Liver (tissue), 9 donors: ENCODE results near the gene MRPL42. TPM values are rescaled to one million over a fixed set of nuclear protein-coding genes. Genes with fewer than 3 reads are reported as not detected.

Source experiments
- DNase-seq: peaks from one replicate; pipeline ENCODE4 v3.0.0-alpha.2; 2017; ENCODE audit warnings: low spot score
- H3K27ac ChIP-seq, 2 donors: one replicate each; pipeline ENCODE4 v1.7.0; 2013; ENCODE audit warnings: inconsistent platforms in 2 of 2, low read length in 2 of 2, control low read depth in 1 of 2, low read depth in 1 of 2, mild to moderate bottlenecking in 1 of 2
- H3K27me3 ChIP-seq, 4 donors: one replicate each; pipeline versions ENCODE4 v1.6.1 to v1.7.0; 2013; ENCODE audit warnings: low read length in 3 of 4, inconsistent platforms in 1 of 4, mild to moderate bottlenecking in 1 of 4, moderate library complexity in 1 of 4; ENCODE audit not compliant: control insufficient read depth in 4 of 4, insufficient read depth in 4 of 4
- H3K36me3 ChIP-seq, 4 donors: one replicate each; pipeline versions ENCODE4 v1.6.1 to v1.7.0; 2013; ENCODE audit warnings: low read length in 3 of 4, mild to moderate bottlenecking in 3 of 4, low read depth in 1 of 4, moderate library complexity in 1 of 4; ENCODE audit not compliant: control insufficient read depth in 4 of 4, insufficient read depth in 3 of 4
- H3K4me1 ChIP-seq, 4 donors: one replicate each; pipeline versions ENCODE4 v1.6.1 to v1.7.0; 2013; ENCODE audit warnings: low read length in 3 of 4, mild to moderate bottlenecking in 3 of 4, moderate library complexity in 1 of 4; ENCODE audit not compliant: control insufficient read depth in 4 of 4, insufficient read depth in 4 of 4
- H3K4me3 ChIP-seq, 3 donors: one replicate each; pipeline versions ENCODE4 v1.6.1 to v1.7.0; 2013; ENCODE audit warnings: low read length in 3 of 3, control low read depth in 1 of 3, low read depth in 1 of 3, mild to moderate bottlenecking in 1 of 3
- H3K9ac ChIP-seq, 2 donors: one replicate each; pipeline ENCODE4 v1.7.0; 2013; ENCODE audit warnings: low read length in 2 of 2, mild to moderate bottlenecking in 2 of 2, moderate library complexity in 2 of 2, control low read depth in 1 of 2, low read depth in 1 of 2
- H3K9me3 ChIP-seq, 4 donors: one replicate each; pipeline versions ENCODE4 v1.6.1 to v1.7.0; 2013; ENCODE audit warnings: low read length in 3 of 4; ENCODE audit not compliant: control insufficient read depth in 4 of 4
- EGR1 ChIP-seq, 2 donors: IDR thresholded peaks; 2 replicates each; pipeline ENCODE4 v1.6.1; 2016 to 2018; ENCODE audit warnings: antibody characterized with exemption in 2 of 2, low read depth in 2 of 2
- FOXA1 ChIP-seq: IDR thresholded peaks from 2 replicates; pipeline ENCODE4 v1.6.1; 2016; ENCODE audit warnings: antibody characterized with exemption
- FOXA2 ChIP-seq: IDR thresholded peaks from 2 replicates; pipeline ENCODE4 v1.6.1; 2016; ENCODE audit warnings: antibody characterized with exemption
- GABPA ChIP-seq, 2 donors: IDR thresholded peaks in 1 of 2; conservative IDR thresholded peaks in 1 of 2; 2 replicates each; pipeline ENCODE4 v1.6.1; 2016; ENCODE audit warnings: antibody characterized with exemption in 2 of 2, mild to moderate bottlenecking in 1 of 2, moderate library complexity in 1 of 2
- HNF4A ChIP-seq, 2 donors: conservative IDR thresholded peaks; 2 replicates each; pipeline ENCODE4 v1.6.1; 2016; ENCODE audit warnings: antibody characterized with exemption in 2 of 2, mild to moderate bottlenecking in 2 of 2
- HNF4G ChIP-seq: IDR thresholded peaks from 2 replicates; pipeline ENCODE4 v1.6.1; 2016; ENCODE audit warnings: antibody characterized with exemption
- JUND ChIP-seq, 2 donors: IDR thresholded peaks; 2 replicates each; pipeline ENCODE4 v1.6.1; 2016; ENCODE audit warnings: antibody characterized with exemption in 2 of 2
- NR2F2 ChIP-seq: IDR thresholded peaks from 2 replicates; pipeline ENCODE4 v1.6.1; 2016; ENCODE audit warnings: antibody characterized with exemption
- RAD21 ChIP-seq, 2 donors: IDR thresholded peaks; 2 replicates each; pipeline ENCODE4 v1.6.1; 2016; ENCODE audit warnings: antibody characterized with exemption in 2 of 2, mild to moderate bottlenecking in 2 of 2
- RXRA ChIP-seq, 2 donors: IDR thresholded peaks; 2 replicates each; pipeline ENCODE4 v1.6.1; 2017 to 2018; ENCODE audit warnings: antibody characterized with exemption in 2 of 2, mild to moderate bottlenecking in 1 of 2
- SP1 ChIP-seq: IDR thresholded peaks from 2 replicates; pipeline ENCODE4 v1.6.1; 2018; ENCODE audit warnings: antibody characterized with exemption, mild to moderate bottlenecking
- TAF1 ChIP-seq: conservative IDR thresholded peaks from 2 replicates; pipeline ENCODE4 v1.6.1; 2016; ENCODE audit warnings: antibody characterized with exemption, mild to moderate bottlenecking
- YY1 ChIP-seq: IDR thresholded peaks from 2 replicates; pipeline ENCODE4 v1.6.1; 2016; ENCODE audit warnings: antibody characterized with exemption, mild to moderate bottlenecking
- WGBS: extraction: QIAGEN DNeasy Blood & Tissue Kit; methylation state at CpG from one replicate; pipeline ENCODE4 v1.1.7; 2013; 5-methylcytosine and 5-hydroxymethylcytosine counted together
- polyA plus RNA-seq, 2 donors: library from polyadenylated mRNA; stranded (reverse) in 1 of 2; unstranded in 1 of 2; fragments of 200-250 nt in 1 of 2; fragments of >200 nt in 1 of 2; fragmentation: Nextera tagmentation in 1 of 2; extraction: Ambion mirVana in 1 of 2; gene quantifications; one replicate each; pipeline versions ENCODE4 v1.2.1 to v1.2.3, GENCODE V29; 2013 to 2015
- total RNA-seq, 2 donors: library from RNA; depleted of rRNA; stranded (reverse); fragments of >200 nt; gene quantifications; one replicate each; pipeline ENCODE4 v1.2.3, GENCODE V29; 2014
- TF ChIP-seq, protein P1 (sequence below): IDR thresholded peaks from 2 replicates; pipeline ENCODE4 v1.6.1; 2016; ENCODE audit warnings: antibody characterized with exemption, mild to moderate bottlenecking
- TF ChIP-seq, protein P2 (sequence below): fragments of 150-350 bp; IDR thresholded peaks from 2 replicates; pipeline ENCODE4 v1.5.1; 2017; ENCODE audit warnings: improper control_type of control experiment, low read depth, low read length; ENCODE audit not compliant: missing input control
- TF ChIP-seq, protein P3 (sequence below): IDR thresholded peaks from 2 replicates; pipeline ENCODE4 v1.6.1; 2016; ENCODE audit warnings: antibody characterized with exemption
- TF ChIP-seq, protein P4 (sequence below): IDR thresholded peaks from 2 replicates; pipeline ENCODE4 v1.6.1; 2016; ENCODE audit warnings: antibody characterized with exemption
- TF ChIP-seq, protein P5 (sequence below): IDR thresholded peaks from 2 replicates; pipeline ENCODE4 v1.6.1; 2016; ENCODE audit warnings: antibody characterized with exemption
- donor health status: healthy.
- donor health status: healthy.
- donor health status: healthy.
- donor health status: healthy.
- donor health status: healthy.

MRPL42 gene
- total and polyA plus RNA-seq, 4 donors = 20.4 to 38.8 (median 33.3) TPM

GRCh38 chr12:93563807-93564538, 96.7 kb downstream of the MRPL42 start:
- H3K27me3 ChIP-seq = no peaks in the 10 kb centered on the region
- peak overlapping the region; percentile 81 to 86 for H3K27ac ChIP-seq
- TF ChIP-seq TAF1 (peak; percentile 73), GABPA (IDR thresholded peaks at IDR 0.05 in 1 of 2, conservative IDR thresholded peaks at IDR 0.05 in 1 of 2) (peak in 1 of 2 donors; percentile 48), HNF4A (conservative IDR thresholded peaks at IDR 0.05) (peak; percentile 92), SP1 (peak; percentile 99), RAD21 (IDR thresholded peaks at IDR 0.05) (peak; percentile 67 to 70), FOXA1 (peak; percentile 93), EGR1 (IDR thresholded peaks at IDR 0.05; ENCODE audit: low read depth in 2 of 2) (peak; percentile 80 to 96), NR2F2 (peak; percentile 100), JUND (IDR thresholded peaks at IDR 0.05) (peak; percentile 96 to 97), HNF4G (peak; percentile 75), RXRA (IDR thresholded peaks at IDR 0.05) (peak; percentile 99), YY1 (peak; percentile 74), FOXA2 (peak; percentile 93)
- TF ChIP-seq, protein P1, sequence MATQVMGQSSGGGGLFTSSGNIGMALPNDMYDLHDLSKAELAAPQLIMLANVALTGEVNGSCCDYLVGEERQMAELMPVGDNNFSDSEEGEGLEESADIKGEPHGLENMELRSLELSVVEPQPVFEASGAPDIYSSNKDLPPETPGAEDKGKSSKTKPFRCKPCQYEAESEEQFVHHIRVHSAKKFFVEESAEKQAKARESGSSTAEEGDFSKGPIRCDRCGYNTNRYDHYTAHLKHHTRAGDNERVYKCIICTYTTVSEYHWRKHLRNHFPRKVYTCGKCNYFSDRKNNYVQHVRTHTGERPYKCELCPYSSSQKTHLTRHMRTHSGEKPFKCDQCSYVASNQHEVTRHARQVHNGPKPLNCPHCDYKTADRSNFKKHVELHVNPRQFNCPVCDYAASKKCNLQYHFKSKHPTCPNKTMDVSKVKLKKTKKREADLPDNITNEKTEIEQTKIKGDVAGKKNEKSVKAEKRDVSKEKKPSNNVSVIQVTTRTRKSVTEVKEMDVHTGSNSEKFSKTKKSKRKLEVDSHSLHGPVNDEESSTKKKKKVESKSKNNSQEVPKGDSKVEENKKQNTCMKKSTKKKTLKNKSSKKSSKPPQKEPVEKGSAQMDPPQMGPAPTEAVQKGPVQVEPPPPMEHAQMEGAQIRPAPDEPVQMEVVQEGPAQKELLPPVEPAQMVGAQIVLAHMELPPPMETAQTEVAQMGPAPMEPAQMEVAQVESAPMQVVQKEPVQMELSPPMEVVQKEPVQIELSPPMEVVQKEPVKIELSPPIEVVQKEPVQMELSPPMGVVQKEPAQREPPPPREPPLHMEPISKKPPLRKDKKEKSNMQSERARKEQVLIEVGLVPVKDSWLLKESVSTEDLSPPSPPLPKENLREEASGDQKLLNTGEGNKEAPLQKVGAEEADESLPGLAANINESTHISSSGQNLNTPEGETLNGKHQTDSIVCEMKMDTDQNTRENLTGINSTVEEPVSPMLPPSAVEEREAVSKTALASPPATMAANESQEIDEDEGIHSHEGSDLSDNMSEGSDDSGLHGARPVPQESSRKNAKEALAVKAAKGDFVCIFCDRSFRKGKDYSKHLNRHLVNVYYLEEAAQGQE = peak; percentile 76
- TF ChIP-seq, protein P2, sequence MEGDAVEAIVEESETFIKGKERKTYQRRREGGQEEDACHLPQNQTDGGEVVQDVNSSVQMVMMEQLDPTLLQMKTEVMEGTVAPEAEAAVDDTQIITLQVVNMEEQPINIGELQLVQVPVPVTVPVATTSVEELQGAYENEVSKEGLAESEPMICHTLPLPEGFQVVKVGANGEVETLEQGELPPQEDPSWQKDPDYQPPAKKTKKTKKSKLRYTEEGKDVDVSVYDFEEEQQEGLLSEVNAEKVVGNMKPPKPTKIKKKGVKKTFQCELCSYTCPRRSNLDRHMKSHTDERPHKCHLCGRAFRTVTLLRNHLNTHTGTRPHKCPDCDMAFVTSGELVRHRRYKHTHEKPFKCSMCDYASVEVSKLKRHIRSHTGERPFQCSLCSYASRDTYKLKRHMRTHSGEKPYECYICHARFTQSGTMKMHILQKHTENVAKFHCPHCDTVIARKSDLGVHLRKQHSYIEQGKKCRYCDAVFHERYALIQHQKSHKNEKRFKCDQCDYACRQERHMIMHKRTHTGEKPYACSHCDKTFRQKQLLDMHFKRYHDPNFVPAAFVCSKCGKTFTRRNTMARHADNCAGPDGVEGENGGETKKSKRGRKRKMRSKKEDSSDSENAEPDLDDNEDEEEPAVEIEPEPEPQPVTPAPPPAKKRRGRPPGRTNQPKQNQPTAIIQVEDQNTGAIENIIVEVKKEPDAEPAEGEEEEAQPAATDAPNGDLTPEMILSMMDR = peak; percentile 31
- TF ChIP-seq, protein P3, sequence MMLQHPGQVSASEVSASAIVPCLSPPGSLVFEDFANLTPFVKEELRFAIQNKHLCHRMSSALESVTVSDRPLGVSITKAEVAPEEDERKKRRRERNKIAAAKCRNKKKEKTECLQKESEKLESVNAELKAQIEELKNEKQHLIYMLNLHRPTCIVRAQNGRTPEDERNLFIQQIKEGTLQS = peak; percentile 92
- TF ChIP-seq, protein P4, sequence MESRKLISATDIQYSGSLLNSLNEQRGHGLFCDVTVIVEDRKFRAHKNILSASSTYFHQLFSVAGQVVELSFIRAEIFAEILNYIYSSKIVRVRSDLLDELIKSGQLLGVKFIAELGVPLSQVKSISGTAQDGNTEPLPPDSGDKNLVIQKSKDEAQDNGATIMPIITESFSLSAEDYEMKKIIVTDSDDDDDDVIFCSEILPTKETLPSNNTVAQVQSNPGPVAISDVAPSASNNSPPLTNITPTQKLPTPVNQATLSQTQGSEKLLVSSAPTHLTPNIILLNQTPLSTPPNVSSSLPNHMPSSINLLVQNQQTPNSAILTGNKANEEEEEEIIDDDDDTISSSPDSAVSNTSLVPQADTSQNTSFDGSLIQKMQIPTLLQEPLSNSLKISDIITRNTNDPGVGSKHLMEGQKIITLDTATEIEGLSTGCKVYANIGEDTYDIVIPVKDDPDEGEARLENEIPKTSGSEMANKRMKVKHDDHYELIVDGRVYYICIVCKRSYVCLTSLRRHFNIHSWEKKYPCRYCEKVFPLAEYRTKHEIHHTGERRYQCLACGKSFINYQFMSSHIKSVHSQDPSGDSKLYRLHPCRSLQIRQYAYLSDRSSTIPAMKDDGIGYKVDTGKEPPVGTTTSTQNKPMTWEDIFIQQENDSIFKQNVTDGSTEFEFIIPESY = peak; percentile 96
- TF ChIP-seq, protein P5, sequence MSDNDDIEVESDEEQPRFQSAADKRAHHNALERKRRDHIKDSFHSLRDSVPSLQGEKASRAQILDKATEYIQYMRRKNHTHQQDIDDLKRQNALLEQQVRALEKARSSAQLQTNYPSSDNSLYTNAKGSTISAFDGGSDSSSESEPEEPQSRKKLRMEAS = peak; percentile 93
- H3K9me3 ChIP-seq = no peaks in the 10 kb centered on the region
- H3K4me3 ChIP-seq = no peak overlapping the region
- peaks cover 0 to 3% (median under 1%) of the 10 kb centered on the region in 4 donors for H3K36me3 ChIP-seq
- 27% methylated on average over 6 of the region's 6 CpGs for WGBS
- DNase-seq = peak; percentile 54
- H3K4me1 ChIP-seq = peaks cover 4 to 30% (median 22%) of the 10 kb centered on the region in 4 donors
- H3K9ac ChIP-seq = peak overlapping the region in 1 of 2 donors; percentile 88
